ENCODE results near the gene NRXN2.
A peak's percentile ranks its signal among the peaks of the same experiment; 100 is the strongest.

The NRXN2 gene

DNA sequence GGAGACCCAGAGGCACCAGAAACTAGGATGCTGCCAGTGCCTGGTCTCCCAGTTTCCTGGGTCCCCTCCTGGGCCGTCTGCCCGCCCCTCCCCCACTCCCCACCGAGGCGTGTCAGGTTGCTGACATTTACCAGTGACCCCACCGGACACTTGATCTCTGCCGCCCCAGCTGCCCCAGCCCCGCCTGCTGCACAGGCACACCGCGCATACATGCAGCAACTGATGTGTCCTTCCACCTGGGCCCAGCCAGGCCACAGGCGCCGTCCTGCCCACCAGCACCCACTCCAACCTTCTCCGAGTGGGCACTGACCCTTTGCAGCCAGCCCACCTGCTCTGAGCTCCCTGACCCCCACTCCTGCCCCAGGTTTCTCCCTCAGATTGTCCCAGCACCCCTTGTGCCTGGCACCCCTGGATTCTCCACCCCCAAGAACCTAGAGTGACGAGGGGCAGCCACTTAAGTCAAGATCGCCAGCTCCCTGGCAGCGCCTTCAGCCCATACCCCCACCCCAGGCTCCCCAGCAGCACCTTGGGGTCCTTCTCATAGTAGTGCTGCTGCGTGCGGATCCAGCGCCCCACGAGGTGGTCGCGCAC lies 36.2 kb upstream of the NRXN2 start:
- DNase-seq: no peak

DNA sequence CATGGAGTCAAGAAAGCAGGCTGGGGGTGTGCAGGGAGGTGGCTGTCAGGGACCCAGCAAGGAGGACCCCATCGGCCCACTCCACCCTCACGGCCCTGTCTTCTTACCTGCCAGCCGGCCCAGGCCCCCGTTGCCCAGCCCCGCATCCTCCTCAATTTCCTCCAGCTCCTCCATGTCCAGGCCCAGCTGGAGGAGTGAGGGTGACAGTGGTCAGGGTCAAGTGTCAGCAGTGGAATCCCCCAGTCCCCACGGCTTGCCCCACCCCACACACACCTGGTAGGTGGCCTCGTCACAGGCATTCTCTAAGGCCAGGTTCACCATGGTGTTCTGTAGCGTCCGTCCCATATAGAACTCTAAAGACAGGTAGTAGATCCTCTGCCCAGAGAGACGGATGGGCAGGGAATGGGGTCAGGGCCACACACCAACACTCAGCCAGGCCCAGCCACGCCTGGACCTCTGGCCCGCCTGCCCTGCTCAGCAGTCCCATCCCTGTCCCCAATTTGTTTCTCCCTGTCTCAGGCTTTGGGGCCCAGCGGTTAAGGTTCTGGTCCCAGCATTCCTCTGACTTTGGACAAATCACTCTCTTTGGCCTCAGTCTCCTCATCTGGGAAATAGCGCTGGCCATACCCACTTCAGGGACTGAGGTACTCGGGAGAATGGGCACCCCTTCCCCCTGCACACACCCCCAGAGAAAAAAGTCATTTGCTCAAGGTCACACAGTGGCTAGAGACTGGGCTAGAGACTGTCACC lies 35.5 kb upstream of the NRXN2 start:
- DNase-seq: no peak

DNA sequence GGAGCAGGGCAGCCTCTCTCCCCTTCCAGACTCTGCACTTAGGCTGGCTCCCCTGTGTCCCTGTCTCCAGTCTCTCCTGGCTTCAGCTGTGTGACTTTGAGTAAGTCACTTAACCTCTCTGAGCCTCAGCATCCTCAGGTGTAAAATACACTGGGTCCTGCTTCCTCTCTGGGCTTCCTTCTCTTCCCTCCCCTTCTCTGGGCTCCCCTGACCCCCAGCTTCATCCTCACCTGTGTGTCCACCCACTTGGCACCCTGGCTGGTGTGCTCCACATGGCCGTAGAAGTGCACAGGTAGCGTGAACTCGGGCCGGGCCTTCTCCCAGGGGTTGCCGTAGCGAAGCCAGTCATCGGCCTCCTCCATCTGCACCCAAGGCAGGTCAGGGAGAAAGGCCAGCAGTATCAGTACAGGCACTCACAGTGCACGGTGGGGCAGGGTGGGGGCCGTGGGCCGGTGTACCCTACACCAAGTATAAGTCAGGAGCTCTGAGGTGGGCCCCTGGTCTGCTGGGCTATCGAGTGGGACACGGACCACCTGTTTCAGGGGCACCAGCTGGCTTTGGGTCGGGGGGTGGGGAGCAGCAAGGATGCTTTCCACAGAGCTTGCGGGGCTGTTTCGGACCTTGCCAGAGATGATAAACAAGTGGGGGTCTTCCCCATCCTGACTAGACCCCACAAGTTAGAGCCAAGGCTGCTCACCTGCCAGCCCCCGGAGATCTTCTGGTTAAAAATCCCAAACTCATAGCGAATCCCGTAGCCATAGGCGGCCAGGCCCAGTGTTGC lies 34.7 kb upstream of the NRXN2 start:
- DNase-seq: no peak

DNA sequence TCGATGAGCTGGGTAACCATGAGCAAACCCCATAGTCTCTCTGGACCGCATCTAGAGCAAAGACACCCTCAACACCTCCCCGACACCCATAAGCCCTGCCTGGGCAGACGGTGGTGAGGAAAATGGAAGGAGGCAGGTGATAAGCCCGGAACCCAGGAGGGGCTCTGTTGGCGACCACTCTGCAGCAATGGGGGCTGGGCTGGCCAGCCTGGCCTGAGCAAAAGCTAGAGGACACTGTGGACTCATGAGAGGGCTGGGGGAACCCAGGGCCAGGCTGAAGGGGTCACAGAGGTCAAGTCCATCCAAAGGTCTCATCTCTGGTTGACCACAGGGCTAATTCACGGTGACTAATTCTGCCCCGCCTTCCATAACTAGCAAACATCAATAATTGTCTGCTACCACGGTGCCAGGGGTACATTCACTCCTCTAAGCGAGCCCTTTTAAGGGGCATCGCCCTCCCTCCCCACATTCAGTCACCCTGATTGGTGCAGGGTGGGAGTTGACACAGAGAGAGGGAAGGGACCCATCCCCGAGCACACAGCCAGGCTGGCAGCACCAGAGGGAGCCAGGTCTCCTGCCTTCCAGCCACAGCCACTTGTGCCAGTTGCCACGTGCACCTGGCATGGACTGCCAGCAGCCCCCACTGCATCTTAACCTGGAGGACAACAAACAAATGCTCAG lies 32.8 kb upstream of the NRXN2 start:
- DNase-seq: no peak

DNA sequence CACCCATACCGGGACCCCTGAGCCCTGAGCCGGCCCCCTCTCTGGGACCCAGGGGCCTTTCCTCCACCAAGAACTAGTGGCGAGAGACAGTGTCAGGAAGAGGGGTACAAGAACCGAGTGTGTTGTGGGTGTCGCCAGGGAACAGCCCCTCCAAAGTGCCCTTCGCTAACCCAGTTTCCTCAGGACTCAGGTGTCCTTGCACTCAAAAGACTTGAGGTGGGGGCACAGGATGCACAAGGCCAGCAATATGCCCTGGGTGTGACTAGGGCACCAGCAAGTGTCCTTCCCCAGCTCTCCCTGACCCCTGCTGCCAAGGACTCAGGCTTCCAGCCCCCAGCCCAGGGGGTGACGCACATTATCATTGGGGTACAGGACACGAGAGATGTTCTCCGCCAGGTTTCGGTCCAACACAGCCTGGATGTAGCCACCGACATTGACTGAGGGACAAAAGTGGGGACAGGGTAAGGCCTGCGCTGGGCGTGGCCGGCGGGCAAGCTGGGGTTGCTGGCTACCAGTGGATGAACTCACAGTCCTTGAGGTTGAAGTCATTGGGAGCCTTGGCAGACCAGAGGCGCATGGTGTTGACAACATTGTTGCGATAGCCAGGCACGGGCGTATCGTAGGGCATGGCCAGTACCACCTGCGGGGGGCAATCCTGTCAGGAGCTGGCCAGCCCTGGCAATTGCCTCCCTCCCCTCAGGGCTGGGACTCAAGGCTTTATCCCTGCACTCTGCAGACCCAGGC lies 32.1 kb upstream of the NRXN2 start:
- no peak for DNase-seq

DNA sequence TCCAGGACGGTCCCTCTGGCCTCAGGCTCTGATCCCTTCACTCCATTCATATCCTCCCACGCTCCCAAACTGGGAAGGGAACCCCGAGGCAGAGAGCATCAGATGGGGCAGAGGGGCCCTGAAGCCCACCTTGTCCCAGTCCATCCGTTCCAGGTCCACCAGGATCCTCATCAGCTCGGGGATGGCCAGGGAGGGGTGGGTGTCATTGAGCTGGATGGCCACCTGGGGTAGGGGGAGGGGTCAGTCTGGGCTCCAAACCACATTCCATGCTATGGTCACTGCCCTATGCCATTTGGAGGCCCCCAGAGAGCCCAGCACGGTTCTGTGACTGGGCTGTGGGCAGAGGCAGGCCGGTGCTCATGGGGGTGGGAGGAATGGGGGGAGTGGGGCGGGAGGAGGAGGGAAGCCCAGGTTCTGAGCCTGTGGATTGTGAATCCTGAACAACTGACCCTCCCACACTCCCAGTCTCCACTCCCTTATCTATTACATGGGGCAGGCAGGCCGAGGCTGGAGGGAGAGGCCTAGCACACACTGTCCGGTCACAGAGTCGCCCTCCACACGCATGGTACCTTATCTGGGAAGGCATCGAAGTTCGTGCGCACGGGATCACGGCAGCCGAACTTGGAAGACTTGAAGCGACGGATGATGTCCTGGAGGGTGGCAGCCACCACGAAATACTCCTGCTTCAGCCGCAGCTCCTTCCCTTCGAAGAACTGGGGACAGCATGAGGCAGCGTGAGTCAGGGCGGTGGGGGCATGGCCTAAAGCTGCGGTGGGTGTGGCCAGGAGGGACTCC lies 31.3 kb upstream of the NRXN2 start:
- DNase-seq: no peak

DNA sequence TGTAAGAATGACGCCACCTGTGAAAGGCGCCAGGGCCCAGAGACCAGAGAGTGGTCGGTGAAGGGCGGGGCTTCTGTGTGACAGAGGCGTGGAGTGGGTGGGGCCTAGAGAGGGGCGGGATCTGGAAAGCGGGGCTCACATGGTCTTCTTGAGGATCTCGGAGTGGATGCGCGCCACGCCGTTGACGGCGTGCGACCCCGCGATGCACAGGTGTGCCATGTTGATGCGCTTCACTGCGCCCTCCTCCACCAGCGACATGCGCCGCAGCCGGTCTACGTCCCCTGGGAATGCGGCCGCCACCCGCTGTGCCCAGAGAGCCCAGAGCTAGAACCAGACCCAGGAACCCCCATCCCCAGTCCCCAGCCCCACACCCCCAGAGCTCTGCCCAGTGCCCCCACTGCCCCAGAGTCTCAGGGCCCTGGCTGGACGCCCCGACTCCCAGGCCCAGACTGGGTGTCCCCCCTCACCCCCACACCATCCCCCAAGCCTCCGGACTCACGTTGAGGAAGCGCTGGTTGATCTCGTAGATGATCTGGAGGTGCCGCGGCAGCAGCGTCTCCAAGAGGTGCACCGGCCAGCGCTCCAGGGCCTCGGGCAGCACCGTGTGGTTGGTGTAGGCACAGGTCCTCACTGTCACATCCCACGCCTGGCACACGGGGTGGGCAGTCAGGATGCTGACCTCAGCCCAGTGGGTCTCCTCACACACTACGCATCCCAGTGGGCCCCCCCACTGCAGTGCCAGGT lies 30.6 kb upstream of the NRXN2 start:
- no peak for DNase-seq

DNA sequence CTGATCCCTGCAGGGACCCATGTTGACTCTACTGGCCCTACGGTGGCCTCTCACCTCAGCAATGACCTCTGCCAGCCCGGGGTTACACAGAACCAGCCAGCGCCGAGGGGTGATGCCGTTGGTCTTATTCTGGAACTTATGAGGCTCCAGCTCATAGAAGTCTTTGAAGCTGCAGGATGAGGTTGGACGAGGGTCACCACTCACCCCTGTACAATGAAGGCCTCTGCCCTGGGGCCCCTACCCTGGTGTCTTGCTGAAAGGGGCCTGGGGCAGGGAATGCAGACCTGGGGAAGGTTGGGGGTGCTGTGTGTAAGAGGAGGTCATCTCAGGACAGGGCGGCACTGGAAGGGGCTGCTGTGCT lies 30.0 kb upstream of the NRXN2 start:
- DNase-seq: no peak

DNA sequence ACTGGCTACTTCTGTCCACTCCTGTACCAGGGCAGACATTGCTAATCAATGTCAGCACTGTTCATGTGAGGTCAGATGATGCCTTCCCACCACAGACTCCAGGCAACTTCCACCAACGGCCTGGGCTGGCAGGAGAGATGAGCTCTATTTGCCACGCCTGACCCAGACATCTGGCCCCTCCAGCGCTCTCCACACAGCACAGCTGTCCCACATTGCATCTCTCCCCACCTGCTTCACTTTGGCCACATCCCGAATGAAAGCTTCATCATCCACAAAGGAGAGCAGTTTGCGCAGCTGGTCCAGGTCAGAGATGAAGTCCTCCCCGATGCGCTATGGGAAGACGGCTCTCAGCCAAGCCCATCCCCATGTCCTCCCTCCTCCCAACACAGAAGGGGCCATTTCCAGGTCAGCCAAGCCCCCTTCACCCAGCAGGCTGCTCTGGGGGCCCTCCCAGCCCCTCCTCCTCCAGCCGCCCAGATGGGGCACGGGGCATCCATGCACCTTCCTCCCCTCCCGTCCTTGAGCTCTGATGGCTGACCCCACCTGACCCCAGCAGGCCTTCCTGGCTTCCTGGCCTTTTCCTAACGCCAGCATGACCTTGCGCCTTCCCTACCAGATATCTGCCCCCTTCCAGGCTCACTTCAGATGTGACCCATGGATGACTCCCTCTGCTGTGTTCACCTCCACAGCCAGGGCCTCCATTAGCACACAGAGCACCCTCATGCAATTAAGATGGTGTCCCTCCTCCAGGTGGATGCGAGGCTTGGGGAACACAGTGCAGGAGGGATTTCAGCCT lies 29.4 kb upstream of the NRXN2 start:
- no peak for DNase-seq

DNA sequence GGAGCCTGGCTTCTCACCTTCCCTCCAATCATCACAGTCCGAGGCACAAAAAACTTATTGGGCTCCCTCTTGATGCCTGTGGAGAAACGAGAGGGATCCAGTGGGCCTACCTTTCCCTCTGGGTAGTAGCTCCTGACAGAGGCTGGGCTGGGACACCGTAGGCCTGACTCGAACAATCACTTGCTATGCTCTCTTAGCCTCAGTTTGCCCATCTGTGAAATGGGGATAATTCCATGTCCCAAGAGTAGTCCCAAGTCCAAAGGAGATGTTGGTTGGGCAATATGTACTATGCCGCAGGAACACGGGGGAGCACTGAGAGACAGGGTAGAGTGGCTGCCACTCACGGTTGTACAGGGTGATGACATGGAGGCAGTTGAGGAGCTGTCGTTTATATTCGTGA lies 28.6 kb upstream of the NRXN2 start:
- no peak for DNase-seq

DNA sequence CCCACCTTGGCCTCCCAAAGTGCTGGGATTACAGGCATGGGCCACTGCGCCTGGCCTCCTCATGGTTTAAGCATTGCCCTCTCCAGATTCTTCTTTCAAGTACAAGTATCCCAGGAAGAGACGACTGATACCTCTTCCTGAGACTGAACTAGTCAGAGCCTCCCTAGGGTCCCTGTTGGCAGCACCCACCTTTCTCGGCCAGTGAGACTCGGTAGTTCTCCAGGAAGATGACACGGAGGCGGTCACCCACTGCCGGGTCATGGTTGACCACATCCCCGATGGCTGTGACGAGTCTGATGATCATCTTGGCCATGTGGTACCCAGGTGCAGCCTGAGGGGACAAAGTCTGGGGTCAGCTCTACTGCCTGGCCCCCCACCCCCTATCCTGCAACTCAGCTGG lies 28.1 kb upstream of the NRXN2 start:
- DNase-seq: no peak

DNA sequence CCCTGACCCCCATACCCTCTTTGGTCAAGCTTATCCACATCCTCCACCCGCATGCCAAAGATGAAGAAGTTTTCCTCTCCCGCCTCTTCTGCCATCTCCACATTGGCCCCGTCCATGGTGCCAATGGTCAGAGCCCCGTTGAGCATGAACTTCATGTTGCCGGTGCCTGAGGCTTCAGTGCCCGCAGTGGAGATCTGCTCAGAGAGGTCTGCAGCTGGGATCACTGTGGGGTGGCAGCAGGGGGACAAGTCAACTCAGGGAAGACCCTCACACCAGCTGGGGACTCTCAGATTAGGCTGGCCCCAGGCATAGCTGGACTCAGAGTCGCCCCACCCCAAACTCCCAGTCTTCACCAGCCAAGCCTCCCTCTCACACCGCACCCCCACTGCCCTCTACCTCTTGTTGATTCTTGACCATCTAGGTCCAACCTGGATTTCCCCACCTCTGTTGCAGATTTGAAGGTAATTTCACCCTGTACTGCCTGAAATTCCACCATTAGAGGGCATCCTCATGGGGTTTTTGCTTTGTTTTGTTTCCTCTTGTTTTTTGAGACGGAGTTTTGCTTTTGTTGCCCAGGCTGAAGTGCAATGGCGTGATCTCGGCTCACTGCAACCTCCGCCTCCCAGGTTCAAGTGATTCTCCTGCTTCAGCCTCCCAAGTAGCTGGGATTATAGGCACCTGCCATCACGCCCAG lies 27.5 kb upstream of the NRXN2 start:
- DNase-seq: no peak

DNA sequence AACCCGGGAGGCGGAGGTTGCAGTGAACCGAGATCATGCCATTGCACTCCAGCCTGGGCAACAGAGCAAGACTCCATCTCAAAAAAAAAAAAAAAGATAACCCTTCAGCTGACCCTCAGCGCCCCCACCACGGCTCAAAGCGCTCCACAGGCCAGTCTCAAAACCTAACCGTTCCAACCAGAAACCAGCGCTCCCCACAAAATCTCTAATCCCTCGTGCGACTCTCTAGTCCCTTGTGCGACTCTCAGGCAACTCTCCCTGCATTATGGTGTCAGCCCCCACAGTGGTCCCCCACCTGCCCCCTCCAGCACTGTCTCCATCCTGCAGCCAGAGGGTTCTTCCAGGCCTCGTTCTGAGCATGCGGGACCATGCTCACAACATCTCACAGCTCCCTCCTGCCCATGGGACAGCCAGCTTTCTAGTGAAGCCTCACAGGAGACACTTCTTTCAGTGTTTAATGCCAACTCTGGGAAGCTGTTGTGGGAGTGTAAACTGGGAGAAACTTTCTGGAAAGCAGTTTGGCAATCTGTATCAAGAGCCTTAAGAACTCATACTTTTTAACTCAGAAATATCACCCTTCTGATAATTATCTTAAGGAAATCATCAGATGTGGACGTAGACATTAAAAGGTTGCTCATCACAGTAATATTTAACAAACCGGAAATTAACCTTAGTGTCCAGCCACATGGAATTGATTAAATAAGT lies 25.1 kb upstream of the NRXN2 start:
- peak; percentile 87 for DNase-seq

DNA sequence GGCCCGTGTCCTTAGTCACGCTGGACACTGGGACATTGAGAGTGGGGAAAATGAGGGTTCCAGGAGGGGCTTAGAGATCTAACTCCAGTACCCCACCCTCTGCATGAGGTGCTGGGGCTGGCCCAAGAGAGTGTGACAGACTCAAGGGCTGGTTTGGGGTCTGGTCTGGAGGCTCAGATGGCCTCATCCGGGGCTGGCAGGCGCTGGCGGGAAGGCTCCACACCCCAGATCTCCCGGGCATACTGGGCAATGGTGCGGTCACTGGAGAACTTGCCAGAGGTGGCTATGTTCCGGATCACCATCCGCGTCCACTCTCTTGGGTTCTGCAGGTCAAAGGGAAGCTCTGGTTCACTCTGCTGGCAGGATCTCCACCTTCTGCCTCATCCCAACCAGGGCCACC lies 23.5 kb upstream of the NRXN2 start:
- no peak for DNase-seq

DNA sequence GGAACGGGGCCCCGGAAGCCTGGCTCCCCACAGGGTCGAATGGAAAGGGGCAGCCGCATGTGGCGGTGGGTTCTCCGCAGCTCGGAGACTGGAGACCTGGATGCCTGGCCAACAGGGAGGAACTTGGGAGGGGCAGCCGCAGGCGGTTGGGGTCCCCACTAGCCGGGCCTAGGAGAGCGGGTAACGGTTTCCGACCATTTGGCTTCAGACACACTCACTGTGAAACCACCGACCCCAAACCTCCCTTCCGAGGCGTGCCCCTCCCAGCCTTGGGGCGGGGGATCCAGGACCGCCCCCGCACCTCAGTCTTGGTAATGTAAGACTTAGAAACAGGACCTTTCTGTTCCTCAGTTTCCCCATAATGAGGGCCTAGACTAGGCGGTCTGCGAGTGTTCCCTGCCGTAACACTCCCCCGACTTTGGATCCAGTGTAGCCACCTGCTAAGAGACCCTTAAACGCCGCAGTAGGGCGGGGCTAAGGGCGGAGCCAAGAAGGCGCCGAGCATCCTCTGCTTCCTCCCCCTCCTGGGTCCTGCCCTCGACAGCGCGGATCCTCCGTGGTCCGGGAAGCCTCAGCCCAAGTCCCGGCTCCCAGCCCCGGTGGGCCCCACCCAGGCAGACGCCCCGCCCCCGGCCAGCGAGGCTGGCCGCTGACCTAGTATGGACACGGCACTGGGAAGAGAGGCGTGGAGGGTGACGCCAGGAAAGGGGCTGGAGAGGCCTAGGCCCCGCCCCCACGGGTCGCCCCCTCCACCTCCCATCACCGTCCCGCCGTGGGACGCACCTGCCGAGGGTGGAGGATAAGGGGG lies 22.7 kb upstream of the NRXN2 start:
- DNase-seq: no peak

DNA sequence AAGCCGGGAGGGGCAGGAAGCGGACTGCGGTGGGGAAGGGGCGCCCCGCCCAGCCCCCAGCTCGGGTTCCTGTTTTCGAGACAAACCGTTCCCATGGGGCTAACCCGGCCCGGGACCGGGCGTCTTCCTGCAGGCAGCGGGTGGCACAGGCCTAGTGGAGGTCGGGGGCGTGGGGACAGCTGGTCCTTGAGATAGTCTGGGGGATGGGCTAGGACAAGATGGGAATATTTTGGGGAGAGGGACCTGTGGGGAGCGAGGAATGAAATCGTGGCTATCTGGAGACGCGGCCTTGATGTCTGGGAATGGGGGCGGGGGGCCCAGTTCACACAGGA lies 22.2 kb upstream of the NRXN2 start:
- no peak for DNase-seq

DNA sequence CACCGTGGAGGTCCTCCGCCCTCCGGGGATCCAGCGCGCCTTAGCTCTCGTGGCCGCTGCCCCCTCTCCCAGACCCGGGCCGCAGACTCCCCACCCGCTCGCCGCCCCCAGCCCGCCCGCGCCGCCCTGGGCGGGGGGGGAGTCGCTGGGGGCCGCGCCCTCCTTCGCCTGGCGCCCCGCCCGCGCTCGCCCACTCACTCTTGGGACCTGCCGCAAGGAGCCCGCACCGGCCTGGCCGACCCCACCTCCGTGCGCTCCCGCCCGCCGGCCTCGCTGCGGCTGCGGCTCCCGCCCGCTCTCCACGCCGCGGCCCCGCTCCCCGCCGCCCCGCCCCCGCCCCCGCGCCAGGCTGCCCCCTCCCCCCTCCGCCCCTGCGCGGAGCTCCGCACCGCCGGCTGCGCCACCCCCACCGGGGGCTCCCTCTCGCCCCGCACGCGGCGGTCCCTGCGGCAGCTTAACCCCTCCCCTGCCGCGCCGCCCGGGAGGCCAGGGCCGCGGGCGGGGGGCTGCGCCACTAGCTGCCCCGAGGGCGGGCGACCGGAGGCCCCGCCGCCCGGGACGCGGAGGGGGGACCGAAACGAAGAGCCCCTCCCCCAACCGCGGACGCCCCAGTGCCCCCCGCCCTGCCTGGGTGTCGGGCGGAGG lies 21.7 kb upstream of the NRXN2 start:
- DNase-seq: no peak

Data from fibroblast of skin of abdomen (primary cell).